Common myeloid progenitor, CD34-positive (primary cell): ENCODE data around the gene AATK. TPM values are rescaled to one million over a fixed set of nuclear protein-coding genes. Genes with fewer than 3 reads are reported as not detected.

ENCODE experiments used
- CTCF ChIA-PET: fragments of 350-600 bp; sonication (Branson Sonifier 250); formaldehyde crosslinking; loops from one replicate; lab custom pipeline; 2021; ENCODE audit warnings: antibody characterized with exemption; lab: Charles Lee
- POLR2A ChIA-PET: fragments of 350-600 bp; sonication (Branson Sonifier 250); formaldehyde crosslinking; loops from one replicate; lab custom pipeline; 2021; ENCODE audit warnings: antibody characterized with exemption; lab: Charles Lee
- DNase-seq, 3 donors: peaks; one replicate each; pipeline versions ENCODE4 v3.0.0 to v3.0.0-alpha.2; 2013
- H3K27ac ChIP-seq, 2 experiments: 1 replicate in 1 of 2; 2 replicates in 1 of 2; pipeline ENCODE4 v1.7.0; 2013; ENCODE audit warnings: inconsistent platforms in 2 of 2, low read length in 2 of 2, mild to moderate bottlenecking in 2 of 2, low read depth in 1 of 2, moderate library complexity in 1 of 2; ENCODE audit not compliant: severe bottlenecking in 2 of 2, insufficient read depth in 1 of 2, poor library complexity in 1 of 2
- H3K27me3 ChIP-seq, 5 experiments: replicated peaks in 2 of 5; 1 replicate in 3 of 5; 2 replicates in 2 of 5; pipeline versions ENCODE4 v1.6.1 to v1.7.0; 2013; ENCODE audit warnings: low read length in 4 of 5, mild to moderate bottlenecking in 2 of 5, moderate library complexity in 2 of 5, inconsistent platforms in 1 of 5; ENCODE audit not compliant: insufficient read depth in 5 of 5, control insufficient read depth in 4 of 5
- H3K36me3 ChIP-seq, 4 experiments: 1 replicate in 2 of 4; 2 replicates in 2 of 4; pipeline versions ENCODE4 v1.6.1 to v1.7.0; 2013; ENCODE audit warnings: low read length in 3 of 4, control low read depth in 1 of 4, mild to moderate bottlenecking in 1 of 4; ENCODE audit not compliant: control insufficient read depth in 4 of 4, insufficient read depth in 4 of 4
- H3K4me1 ChIP-seq, 4 experiments: 1 replicate in 3 of 4; 2 replicates in 1 of 4; pipeline versions ENCODE4 v1.6.1 to v1.7.1; 2013; ENCODE audit warnings: low read length in 3 of 4, mild to moderate bottlenecking in 3 of 4, control low read depth in 1 of 4, inconsistent platforms in 1 of 4, moderate library complexity in 1 of 4; ENCODE audit not compliant: control insufficient read depth in 4 of 4, insufficient read depth in 4 of 4; ENCODE audit errors: control extremely low read depth in 1 of 4
- H3K4me3 ChIP-seq, 7 experiments: 1 replicate in 4 of 7; 2 replicates in 3 of 7; pipeline versions ENCODE4 v1.5.1 to v1.7.0; 2013; ENCODE audit warnings: mild to moderate bottlenecking in 7 of 7, low read length in 6 of 7, moderate library complexity in 6 of 7, inconsistent platforms in 2 of 7, low read depth in 2 of 7, control low read depth in 1 of 7; ENCODE audit not compliant: insufficient read depth in 4 of 7, control insufficient read depth in 1 of 7; ENCODE audit errors: extremely low read depth in 1 of 7
- H3K9me3 ChIP-seq, 5 experiments: 1 replicate in 4 of 5; 2 replicates in 1 of 5; pipeline versions ENCODE4 v1.6.1 to v1.7.1; 2013; ENCODE audit warnings: low read length in 4 of 5, mild to moderate bottlenecking in 2 of 5, inconsistent platforms in 1 of 5, low read depth in 1 of 5, moderate library complexity in 1 of 5; ENCODE audit not compliant: control insufficient read depth in 4 of 5, insufficient read depth in 2 of 5; ENCODE audit errors: control extremely low read depth in 1 of 5
- WGBS: methylation state at CpG from one replicate; pipeline ENCODE4 v1.1.5; 2013; ENCODE audit not compliant: insufficient coverage; 5-methylcytosine and 5-hydroxymethylcytosine counted together
- polyA plus RNA-seq: library from polyadenylated mRNA; unstranded; fragments of 120-200 nt; gene quantifications from one replicate; pipeline ENCODE4 v1.2.1, GENCODE V29; 2013

The AATK gene
- polyA plus RNA-seq = 2.8 TPM

DNA sequence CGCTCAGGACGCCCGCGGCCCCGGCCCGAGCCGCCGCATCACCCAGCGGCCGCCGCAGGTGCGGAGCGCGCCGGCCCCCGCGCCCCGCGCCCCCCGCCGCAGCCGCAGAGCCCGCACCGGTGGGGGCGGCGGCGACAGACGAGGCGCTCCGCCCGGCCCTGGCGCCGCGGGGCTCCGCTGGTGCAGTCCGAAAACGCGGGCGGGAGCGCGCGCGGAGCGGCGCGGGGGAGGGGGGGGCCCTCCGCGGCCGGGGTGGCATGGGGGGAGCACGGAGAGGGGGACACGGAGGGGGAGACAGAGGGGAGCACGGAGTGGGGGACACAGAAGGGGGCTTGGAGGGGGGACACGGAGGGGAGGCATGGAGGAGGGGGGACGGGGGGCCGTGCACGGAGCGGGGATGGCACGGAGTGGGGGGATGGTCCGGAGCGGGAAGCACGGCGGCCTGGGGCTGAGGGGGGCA lies at the start of gene AATK:
Gene AATK (minus strand): TSS at position 189 of the 460 bp plus-strand sequence. CDS start 229 bp downstream, outside the sequence.
- CTCF ChIA-PET = no interaction called here
- DNase-seq = peak in 2 of 3 donors; percentile 34 to 36
- H3K27ac ChIP-seq = no peak within 1 kb of the TSS
- H3K27me3 ChIP-seq = peaks cover 0 to 9% (median 0%) of the 10 kb centered on the region in 5 experiments
- peaks cover 0 to 13% (median 11%) of the 10 kb centered on the region in 4 experiments for H3K4me1 ChIP-seq
- H3K4me3 ChIP-seq = peak within 1 kb of the TSS; percentile 24 to 67 (median 43)
- no peaks in the 10 kb centered on the region for H3K9me3 ChIP-seq
- WGBS = 0% methylated on average over 25 of the region's 62 CpGs
- POLR2A ChIA-PET = interaction anchor here (1.0 kb wide), 1 partner anchor 12 kb away, joined by 3 read pairs; no protein-coding TSS in a partner anchor
- H3K36me3 ChIP-seq = no peaks in the 10 kb centered on the region

DNA sequence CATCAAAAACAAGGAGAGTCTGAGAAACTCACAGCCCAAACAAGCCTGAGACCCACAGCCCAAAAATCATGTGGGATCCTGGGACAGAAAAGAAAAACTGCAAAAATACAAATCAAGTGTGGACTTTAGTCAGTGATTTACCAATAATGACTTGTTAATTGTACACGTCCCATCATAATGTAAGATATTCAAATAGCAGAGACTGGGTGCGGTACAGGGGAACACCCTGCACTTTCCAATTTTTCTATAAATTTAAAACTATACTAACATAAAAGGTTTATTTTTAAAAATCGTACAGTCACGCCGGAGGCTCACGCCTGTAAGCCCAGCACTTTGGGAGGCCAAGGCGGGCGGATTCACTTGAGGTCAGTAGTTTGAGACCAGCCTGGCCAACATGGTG lies 48.0 kb upstream of the AATK start:
- Histone ChIP-seq H3K9me3 (no peaks in the 10 kb centered on the region), H3K27me3 (no peaks in the 10 kb centered on the region), H3K4me3 (no peak overlapping the region), H3K4me1 (peaks cover 0 to 17% (median 10%) of the 10 kb centered on the region in 4 experiments), H3K27ac (no peak overlapping the region), H3K36me3 (peaks cover 2 to 23% (median 17%) of the 10 kb centered on the region in 4 experiments)
- ChIA-PET POLR2A (no interaction called here), CTCF (no interaction called here)
- no peak for DNase-seq
- 95% methylated on average over 4 of the region's 8 CpGs for WGBS

DNA sequence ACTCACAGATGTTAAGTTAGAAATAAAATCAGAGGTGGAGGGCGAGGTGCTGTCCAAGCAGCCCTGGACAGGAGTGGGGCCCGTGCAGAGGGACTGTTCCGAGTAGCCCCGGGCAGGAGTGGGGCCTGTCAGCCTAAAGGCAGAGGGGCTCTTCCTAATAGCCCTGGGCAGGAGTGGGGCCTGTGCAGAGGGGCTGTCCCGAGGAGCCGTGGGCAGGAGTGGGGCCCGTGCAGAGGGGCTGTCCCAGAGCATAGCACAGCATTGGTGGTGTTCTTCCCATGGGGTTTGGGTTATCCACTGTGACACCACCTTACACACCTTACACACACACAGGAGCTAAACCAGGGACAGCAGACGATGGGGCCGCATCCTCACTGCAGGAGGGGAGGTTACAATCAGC lies 46.3 kb upstream of the AATK start:
- WGBS = 98% methylated on average over 5 of the region's 9 CpGs
- CTCF ChIA-PET = interaction anchor here (1.1 kb wide), 1 partner anchor 68 kb away, joined by 3 read pairs; no protein-coding TSS in a partner anchor
- Histone ChIP-seq H3K27ac (no peak overlapping the region), H3K4me3 (no peak overlapping the region), H3K36me3 (peaks cover 2 to 18% (median 8%) of the 10 kb centered on the region in 4 experiments), H3K27me3 (no peaks in the 10 kb centered on the region), H3K4me1 (peaks cover 0 to 21% (median 12%) of the 10 kb centered on the region in 4 experiments), H3K9me3 (no peaks in the 10 kb centered on the region)
- POLR2A ChIA-PET = no interaction called here
- DNase-seq = no peak

- Histone ChIP-seq H3K27me3 (no peaks in the 10 kb centered on the region), H3K9me3 (no peaks in the 10 kb centered on the region), H3K4me3 (peak overlapping the region in 3 of 7 experiments; percentile 19 to 52 (median 23)), H3K27ac (no peak overlapping the region), H3K36me3 (peaks cover 0 to 19% (median 2%) of the 10 kb centered on the region in 4 experiments), H3K4me1 (peaks cover 0 to 24% (median 14%) of the 10 kb centered on the region in 4 experiments)
- ChIA-PET POLR2A (no interaction called here), CTCF (interaction anchor here (0.7 to 1.9 kb wide), 4 partner anchors 11 to 68 kb away, joined by 3 to 10 read pairs (median 4); no protein-coding TSS in a partner anchor)
- 21% methylated on average over 13 of the region's 14 CpGs for WGBS
- DNase-seq = peak in 2 of 3 donors; percentile 20 to 31
Measured at GRCh38 chr17:81210868-81211267, 44.8 kb upstream of the AATK start.

DNA sequence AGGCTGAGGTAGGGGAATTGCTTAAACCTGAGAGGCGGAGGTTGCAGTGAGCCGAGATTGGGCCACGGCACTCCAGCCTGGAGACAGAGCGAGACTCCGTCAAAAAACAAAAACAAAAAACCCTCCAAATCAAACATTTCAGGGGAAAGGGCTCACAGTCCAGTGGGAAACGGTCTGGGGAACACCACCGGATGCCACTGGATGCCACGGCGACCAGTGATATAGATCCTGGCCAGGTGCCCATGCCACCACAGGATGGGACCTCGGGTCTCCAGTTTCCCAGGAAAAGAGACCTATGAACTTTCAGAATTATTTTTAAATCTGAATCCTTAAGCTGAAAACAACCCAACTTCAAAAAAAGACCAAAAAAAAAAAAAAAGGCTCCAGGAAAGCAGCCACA lies 44.4 kb upstream of the AATK start:
- H3K27ac ChIP-seq = no peak overlapping the region
- H3K4me1 ChIP-seq = peaks cover 0 to 24% (median 14%) of the 10 kb centered on the region in 4 experiments
- 24% methylated on average over 8 of the region's 10 CpGs for WGBS
- CTCF ChIA-PET = interaction anchor here (0.7 to 1.9 kb wide), 4 partner anchors 11 to 68 kb away, joined by 3 to 10 read pairs (median 4); no protein-coding TSS in a partner anchor
- DNase-seq = no peak
- peaks cover 0 to 19% (median 3%) of the 10 kb centered on the region in 4 experiments for H3K36me3 ChIP-seq
- H3K27me3 ChIP-seq = no peaks in the 10 kb centered on the region
- POLR2A ChIA-PET = no interaction called here
- H3K4me3 ChIP-seq = peak overlapping the region in 3 of 7 experiments; percentile 19 to 52 (median 23)
- H3K9me3 ChIP-seq = no peaks in the 10 kb centered on the region

DNA sequence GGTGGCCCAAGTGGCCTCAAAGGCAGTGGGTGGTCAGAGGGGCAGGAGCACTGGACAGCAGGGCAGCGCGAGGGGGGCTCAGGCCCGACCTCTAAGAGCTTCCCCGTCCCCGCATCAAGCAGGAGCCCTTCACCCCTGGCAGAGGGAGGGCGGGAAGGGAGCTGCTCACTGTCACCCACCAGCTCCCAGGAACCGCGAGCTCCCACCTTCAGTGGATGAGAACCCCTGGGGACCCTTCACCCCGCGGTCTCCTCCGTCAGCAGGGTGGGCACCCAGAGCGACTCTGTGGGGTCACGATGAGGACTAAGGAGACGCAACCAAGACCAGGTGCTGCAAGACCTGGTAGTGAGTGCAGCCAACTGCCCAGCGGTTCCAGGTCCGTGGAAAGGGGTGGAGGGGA lies 43.1 kb upstream of the AATK start:
- no peak for DNase-seq
- no peak overlapping the region for H3K4me3 ChIP-seq
- ChIA-PET CTCF (interaction anchor here (1.5 kb wide), 1 partner anchor 67 kb away, joined by 7 read pairs; no protein-coding TSS in a partner anchor), POLR2A (no interaction called here)
- H3K4me1 ChIP-seq = peaks cover 0 to 24% (median 14%) of the 10 kb centered on the region in 4 experiments
- H3K36me3 ChIP-seq = peaks cover 0 to 23% (median 7%) of the 10 kb centered on the region in 4 experiments
- WGBS = 93% methylated on average over 6 of the region's 16 CpGs
- no peaks in the 10 kb centered on the region for H3K9me3 ChIP-seq
- no peaks in the 10 kb centered on the region for H3K27me3 ChIP-seq
- H3K27ac ChIP-seq = no peak overlapping the region

DNA sequence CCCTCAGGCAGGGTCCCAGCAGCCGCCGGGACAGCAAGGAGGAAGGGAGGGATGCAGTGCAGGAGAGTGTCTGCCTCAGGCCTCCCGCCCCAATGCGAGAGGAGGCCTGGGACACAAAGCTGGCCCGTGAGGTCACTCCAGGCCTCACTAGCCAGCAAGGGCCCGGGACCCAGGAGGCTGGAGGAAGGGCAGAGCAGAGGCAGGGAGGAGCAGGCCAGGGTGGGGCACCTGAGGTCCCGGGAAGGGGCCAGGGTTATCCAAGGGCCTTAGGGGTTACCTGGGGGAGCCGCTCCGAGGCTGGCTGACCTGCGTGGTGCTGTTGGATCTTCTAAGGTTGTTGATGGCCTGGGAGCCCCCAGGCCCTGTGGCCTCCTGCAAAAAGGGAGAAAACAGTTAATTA lies 42.6 kb upstream of the AATK start:
- ChIA-PET POLR2A (no interaction called here), CTCF (interaction anchor here (1.5 kb wide), 1 partner anchor 66 kb away, joined by 7 read pairs; no protein-coding TSS in a partner anchor)
- DNase-seq = no peak
- 97% methylated on average over 10 of the region's 10 CpGs for WGBS
- H3K4me1 ChIP-seq = peaks cover 0 to 24% (median 14%) of the 10 kb centered on the region in 4 experiments
- H3K9me3 ChIP-seq = no peaks in the 10 kb centered on the region
- H3K4me3 ChIP-seq = no peak overlapping the region
- no peaks in the 10 kb centered on the region for H3K27me3 ChIP-seq
- peaks cover 0 to 27% (median 11%) of the 10 kb centered on the region in 4 experiments for H3K36me3 ChIP-seq
- no peak overlapping the region for H3K27ac ChIP-seq
